ENCODE results near the gene LCE4A. TPM values are rescaled to one million over a fixed set of nuclear protein-coding genes. Genes with fewer than 3 reads are reported as not detected.

Gene LCE4A
- total RNA-seq, 4 donors from 2014 or later: 3.0 to 7.7 (median 3.6) TPM; not detected in 1

DNA sequence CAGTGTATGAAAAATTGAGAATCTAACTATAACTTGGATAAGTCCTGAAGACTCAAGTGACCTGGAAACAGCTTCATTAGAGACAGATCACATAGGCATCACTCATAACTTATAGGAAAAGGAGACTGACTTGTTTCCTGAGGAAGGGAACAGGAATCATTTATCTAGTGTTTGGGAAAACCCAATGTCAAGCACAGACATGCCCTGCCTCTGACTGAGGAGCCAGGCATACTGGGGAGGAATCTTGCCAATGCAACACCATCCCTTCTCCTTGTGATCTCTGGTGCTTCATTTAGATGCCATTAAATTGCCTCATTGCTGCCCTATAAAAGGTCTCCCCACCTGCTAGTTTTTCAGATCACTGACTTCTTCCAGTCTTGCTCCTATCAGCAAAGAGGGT lies 10.3 kb downstream of the LCE4A start:
- Histone ChIP-seq H3K4me1 (no peaks in the 10 kb centered on the region), H3K9me3 (no peaks in the 10 kb centered on the region), H3K27ac (no peak overlapping the region), H3K27me3 (peaks cover 4% of the 10 kb centered on the region), H3K36me3 (no peaks in the 10 kb centered on the region), H3K4me3 (no peak overlapping the region)
- DNase-seq (ENCODE audit: low spot score in 2 of 2): no peak
- TF ChIP-seq CTCF (IDR thresholded peaks at IDR 0.05) (no peak), EP300 (IDR thresholded peaks at IDR 0.05) (no peak), POLR2AphosphoS5 (IDR thresholded peaks at IDR 0.05) (no peak), POLR2A (IDR thresholded peaks at IDR 0.05) (no peak)

GRCh38 chr1:152725261-152725660 lies 17.3 kb downstream of the LCE4A start:
- peaks cover 4% of the 10 kb centered on the region for H3K27me3 ChIP-seq
- no peak overlapping the region for H3K4me3 ChIP-seq
- TF ChIP-seq CTCF (IDR thresholded peaks at IDR 0.05) (no peak), POLR2AphosphoS5 (IDR thresholded peaks at IDR 0.05) (no peak), EP300 (IDR thresholded peaks at IDR 0.05) (no peak), POLR2A (IDR thresholded peaks at IDR 0.05) (no peak)
- H3K9me3 ChIP-seq: no peaks in the 10 kb centered on the region
- no peak for DNase-seq (ENCODE audit: low spot score in 2 of 2)
- no peaks in the 10 kb centered on the region for H3K36me3 ChIP-seq
- H3K27ac ChIP-seq: no peak overlapping the region
- H3K4me1 ChIP-seq: no peaks in the 10 kb centered on the region

DNA sequence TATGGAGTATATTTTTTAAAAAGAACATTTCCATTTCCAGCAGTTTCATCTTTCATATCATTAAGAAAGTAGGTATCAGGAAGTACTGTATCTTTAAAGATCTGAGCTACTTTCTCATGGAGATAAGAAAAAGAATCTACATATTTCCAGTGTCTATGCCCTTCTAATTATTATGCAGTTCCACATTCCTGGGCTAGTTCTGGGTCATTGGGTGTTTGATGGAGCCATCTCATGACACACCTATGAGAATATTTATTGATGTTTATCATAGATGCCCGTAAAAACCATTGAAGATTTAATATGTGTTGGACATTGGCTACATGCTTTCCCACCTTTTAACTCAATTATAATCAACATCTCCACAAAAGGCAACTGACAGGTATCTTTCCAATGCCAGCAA lies 21.0 kb downstream of the LCE4A start:
- Histone ChIP-seq H3K27ac (no peak overlapping the region), H3K4me1 (no peaks in the 10 kb centered on the region), H3K27me3 (no peaks in the 10 kb centered on the region), H3K9me3 (no peaks in the 10 kb centered on the region), H3K36me3 (no peaks in the 10 kb centered on the region), H3K4me3 (no peak overlapping the region)
- WGBS: 70% methylated on average over 1 of the region's 1 CpG
- DNase-seq (ENCODE audit: low spot score in 2 of 2): no peak
- no peak for TF ChIP-seq POLR2AphosphoS5 (IDR thresholded peaks at IDR 0.05)

DNA sequence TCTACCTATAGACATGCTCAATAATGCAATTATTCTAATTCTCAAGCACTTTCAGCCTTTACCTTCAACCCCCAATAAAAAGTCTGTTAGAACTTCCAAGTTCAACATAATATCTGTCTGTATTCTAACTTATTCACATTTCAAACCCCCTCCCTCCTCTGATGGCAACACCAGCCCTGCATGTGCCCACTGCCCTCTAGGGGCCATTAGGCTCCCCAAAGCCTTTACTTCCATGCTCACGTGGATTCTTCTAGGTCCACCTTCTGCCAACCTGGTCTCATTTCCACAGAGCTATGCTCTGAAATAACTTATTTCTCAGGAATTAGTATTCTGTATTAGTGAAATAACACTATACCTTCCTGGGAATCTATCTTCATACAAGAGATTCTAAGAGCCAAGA lies 27.7 kb downstream of the LCE4A start:
- Histone ChIP-seq H3K4me1 (no peaks in the 10 kb centered on the region), H3K9me3 (no peaks in the 10 kb centered on the region), H3K27me3 (no peaks in the 10 kb centered on the region), H3K36me3 (no peaks in the 10 kb centered on the region), H3K27ac (no peak overlapping the region), H3K4me3 (no peak overlapping the region)
- 24% methylated on average over 1 of the region's 1 CpG for WGBS
- no peak for DNase-seq (ENCODE audit: low spot score in 2 of 2)
- TF ChIP-seq POLR2AphosphoS5 (IDR thresholded peaks at IDR 0.05) (no peak), EP300 (IDR thresholded peaks at IDR 0.05) (no peak), POLR2A (IDR thresholded peaks at IDR 0.05) (no peak), CTCF (IDR thresholded peaks at IDR 0.05) (no peak)

- no peaks in the 10 kb centered on the region for H3K36me3 ChIP-seq
- no peak overlapping the region for H3K4me3 ChIP-seq
- H3K27ac ChIP-seq: no peak overlapping the region
- DNase-seq (ENCODE audit: low spot score in 2 of 2): no peak
- H3K9me3 ChIP-seq: no peaks in the 10 kb centered on the region
- WGBS: 88% methylated on average over 5 of the region's 5 CpGs
- TF ChIP-seq POLR2A (IDR thresholded peaks at IDR 0.05) (no peak), EP300 (IDR thresholded peaks at IDR 0.05) (no peak), CTCF (IDR thresholded peaks at IDR 0.05) (no peak), POLR2AphosphoS5 (IDR thresholded peaks at IDR 0.05) (no peak)
- no peaks in the 10 kb centered on the region for H3K27me3 ChIP-seq
- H3K4me1 ChIP-seq: no peaks in the 10 kb centered on the region
Measured at GRCh38 chr1:152737997-152738396, 30.0 kb downstream of the LCE4A start.

- DNase-seq (ENCODE audit: low spot score in 2 of 2): no peak
- Histone ChIP-seq H3K27ac (no peak overlapping the region), H3K9me3 (no peaks in the 10 kb centered on the region), H3K36me3 (no peaks in the 10 kb centered on the region), H3K4me3 (no peak overlapping the region), H3K4me1 (no peaks in the 10 kb centered on the region), H3K27me3 (no peaks in the 10 kb centered on the region)
- TF ChIP-seq EP300 (IDR thresholded peaks at IDR 0.05): no peak
- no peak for TF ChIP-seq POLR2A (IDR thresholded peaks at IDR 0.05)
- no peak for TF ChIP-seq POLR2AphosphoS5 (IDR thresholded peaks at IDR 0.05)
- TF ChIP-seq CTCF (IDR thresholded peaks at IDR 0.05): no peak
- 58% methylated on average over 3 of the region's 3 CpGs for WGBS
Measured at GRCh38 chr1:152739841-152740240, 31.9 kb downstream of the LCE4A start.

Data from suprapubic skin (tissue), 4 donors.